K562 (cell line): ENCODE results near the gene SH3PXD2B. TPM values are rescaled to one million over a fixed set of nuclear protein-coding genes. Genes with fewer than 3 reads are reported as not detected.

Experiments used
- ATAC-seq: fragments of 200-7000 bp; cut with Tn5 transposase; 3 replicates; pipeline ENCODE4 v1.9.1; 2020; ENCODE audit warnings: moderate library complexity
- BruUV-seq: library from RNA; stranded (reverse); fragments of 400-500 nt; replicated peaks from 2 replicates; lab custom pipeline; 2021; lab: Mats Ljungman, UMichigan
- CTCF ChIA-PET: fragments of 300-600 bp; formaldehyde crosslinking; extraction: SDS; loops from one replicate; lab custom pipeline; 2021; ENCODE audit warnings: low intra/inter-chr PET ratio; lab: Yijun Ruan, JAX
- POLR2A ChIA-PET: fragments of 300-600, 350-650 bp; sonication (Branson Sonifier 250); formaldehyde crosslinking; extraction: SDS; loops from one replicate; lab custom pipeline; 2021; ENCODE audit warnings: antibody characterized with exemption, inconsistent platforms; lab: Yijun Ruan, JAX
- DNase-seq, 4 experiments: peaks; one replicate each; pipeline versions ENCODE4 v3.0.0 to v3.0.0-alpha.2; 2011 to 2018; ENCODE audit warnings: low spot score in 3 of 4, mixed read lengths in 3 of 4; ENCODE audit errors: extremely low read depth in 1 of 4
- FAIRE-seq: peaks from 2 replicates; lab custom pipeline; 2011; peaks lifted over from hg19 to GRCh38; lab: Jason Lieb, UNC
- H2AFZ ChIP-seq: 2 replicates; pipeline ENCODE4 v1.6.0; 2011; ENCODE audit warnings: low read depth, low read length, control low read depth, inconsistent platforms
- H3K27ac ChIP-seq: fragments of 200-600 bp; 3 replicates; pipeline ENCODE4 v1.8.0; 2011; ENCODE audit warnings: low read depth, mild to moderate bottlenecking, control low read depth, inconsistent platforms, low read length, moderate library complexity, mixed read lengths; ENCODE audit errors: extremely low read depth
- H3K27me3 ChIP-seq, 2 experiments: fragments of 300-600 bp in 1 of 2; 2 replicates in 1 of 2; 3 replicates in 1 of 2; pipeline versions ENCODE4 v1.6.0 to v1.8.0; 2011; ENCODE audit warnings: inconsistent platforms in 2 of 2, low read length in 2 of 2, mild to moderate bottlenecking in 1 of 2, mixed read lengths in 1 of 2, moderate library complexity in 1 of 2; ENCODE audit not compliant: control insufficient read depth in 2 of 2, insufficient read depth in 2 of 2
- H3K36me3 ChIP-seq: fragments of 300-600 bp; 3 replicates; pipeline ENCODE4 v1.8.0; 2011; ENCODE audit warnings: mild to moderate bottlenecking, low read length, inconsistent platforms; ENCODE audit not compliant: control insufficient read depth, insufficient read depth
- H3K4me1 ChIP-seq, 2 experiments: fragments of 200-600 bp in 1 of 2; replicated peaks in 1 of 2; 2 replicates in 1 of 2; 3 replicates in 1 of 2; pipeline versions ENCODE4 v1.5.1 to v1.8.0; 2011; ENCODE audit warnings: inconsistent platforms in 2 of 2, low read length in 2 of 2, mild to moderate bottlenecking in 1 of 2, mixed read lengths in 1 of 2, moderate library complexity in 1 of 2; ENCODE audit not compliant: control insufficient read depth in 2 of 2, insufficient read depth in 2 of 2
- H3K4me2 ChIP-seq: 2 replicates; pipeline ENCODE4 v1.6.1; 2011; ENCODE audit warnings: low read length, control low read depth, inconsistent platforms, mixed read lengths; ENCODE audit not compliant: insufficient read depth
- H3K4me3 ChIP-seq: fragments of 200-600 bp; sonication (generic), shearing (Covaris generic); 2 replicates; pipeline ENCODE4 v1.5.1; 2016; ENCODE audit warnings: control low read depth, inconsistent platforms
- H3K79me2 ChIP-seq: fragments of 200-600 bp; 3 replicates; pipeline ENCODE4 v1.8.0; 2011; ENCODE audit warnings: low read length, inconsistent platforms; ENCODE audit not compliant: control insufficient read depth, insufficient read depth
- H3K9ac ChIP-seq, 2 experiments: 2 replicates each; pipeline versions ENCODE4 v1.6.0 to v1.6.1; 2011; ENCODE audit warnings: low read depth in 2 of 2, low read length in 2 of 2, control low read depth in 1 of 2, inconsistent platforms in 1 of 2, mild to moderate bottlenecking in 1 of 2, mixed read lengths in 1 of 2; ENCODE audit not compliant: insufficient read depth in 1 of 2
- H3K9me1 ChIP-seq: one replicate; pipeline ENCODE4 v1.6.0; 2011; ENCODE audit warnings: inconsistent platforms, mild to moderate bottlenecking, low read length, moderate library complexity; ENCODE audit not compliant: control insufficient read depth, insufficient read depth
- H3K9me3 ChIP-seq: replicated peaks from 2 replicates; pipeline ENCODE4 v1.5.1; 2011; ENCODE audit warnings: low read depth, low read length, inconsistent platforms; ENCODE audit not compliant: control insufficient read depth, insufficient read depth
- H4K20me1 ChIP-seq: replicated peaks from 2 replicates; pipeline ENCODE4 v1.6.1; 2011; ENCODE audit warnings: low read length, inconsistent platforms, mixed read lengths; ENCODE audit not compliant: control insufficient read depth, insufficient read depth
- ARNT ChIP-seq, 2 experiments: fragments of 450-650 bp; IDR thresholded peaks; 2 replicates each; pipeline ENCODE4 v1.6.1; 2016; ENCODE audit warnings: mild to moderate bottlenecking in 1 of 2
- BRF1 ChIP-seq: IDR thresholded peaks from 3 replicates; pipeline ENCODE4 v1.6.1; 2011; ENCODE audit warnings: borderline replicate concordance, mild to moderate bottlenecking; ENCODE audit not compliant: insufficient read length; ENCODE audit errors: extremely low read depth
- DNMT1 ChIP-seq: fragments of 450-650 bp; IDR thresholded peaks from 2 replicates; pipeline ENCODE4 v1.6.1; 2016; ENCODE audit warnings: antibody characterized with exemption, mild to moderate bottlenecking
- GATA2 ChIP-seq: sonication (generic); formaldehyde crosslinking; IDR thresholded peaks from 2 replicates; pipeline ENCODE4 v1.4.0; 2020; ENCODE audit warnings: mild to moderate bottlenecking, missing genetic modification reagents
- HBP1 ChIP-seq: fragments of 450-650 bp; formaldehyde crosslinking; IDR thresholded peaks from 2 replicates; pipeline ENCODE4 v1.4.0; 2022; ENCODE audit warnings: missing genetic modification characterization
- HMGN3 ChIP-seq: IDR thresholded peaks from 2 replicates; pipeline ENCODE4 v1.6.1; 2011; ENCODE audit warnings: borderline replicate concordance, low read depth, mild to moderate bottlenecking, mixed read lengths, low read length; ENCODE audit not compliant: insufficient read length; ENCODE audit errors: extremely low read depth
- JUN ChIP-seq, 2 experiments: sonication (generic) in 1 of 2; formaldehyde crosslinking in 1 of 2; IDR thresholded peaks; 2 replicates each; pipeline versions ENCODE4 v1.6.1 to v1.8.0; 2012 to 2022; ENCODE audit warnings: borderline replicate concordance in 2 of 2, mild to moderate bottlenecking in 2 of 2, improper control_type of control experiment in 1 of 2, low read depth in 1 of 2, low read length in 1 of 2, missing genetic modification reagents in 1 of 2
- KLF13 ChIP-seq: fragments of 450-650 bp; IDR thresholded peaks from 2 replicates; pipeline ENCODE4 v1.6.1; 2016; ENCODE audit warnings: missing genetic modification characterization, low read depth, mild to moderate bottlenecking, missing compliant biosample characterization, moderate library complexity, borderline replicate concordance
- MAFG ChIP-seq: fragments of 450-650 bp; conservative IDR thresholded peaks from 2 replicates; pipeline ENCODE4 v1.6.1; 2016; ENCODE audit warnings: missing genetic modification characterization, missing compliant biosample characterization
- NR1H2 ChIP-seq: sonication (generic); formaldehyde crosslinking; IDR thresholded peaks from 2 replicates; pipeline ENCODE4 v1.4.0; 2020; ENCODE audit warnings: mild to moderate bottlenecking, missing genetic modification reagents
- POLR2G ChIP-seq: fragments of 200-400 bp; formaldehyde crosslinking; IDR thresholded peaks from 2 replicates; pipeline ENCODE4 v1.6.1; 2017; ENCODE audit warnings: low read depth, mild to moderate bottlenecking, antibody characterized with exemption, low read length, moderate library complexity
- RBM15 ChIP-seq: fragments of 200-400 bp; formaldehyde crosslinking; IDR thresholded peaks from 2 replicates; pipeline ENCODE4 v1.6.1; 2018; ENCODE audit warnings: mild to moderate bottlenecking, low read length, moderate library complexity; ENCODE audit not compliant: insufficient read depth
- SMARCE1 ChIP-seq: fragments of 450-650 bp; IDR thresholded peaks from 2 replicates; pipeline ENCODE4 v1.7.1; 2016; ENCODE audit warnings: mild to moderate bottlenecking
- TCF15 ChIP-seq: fragments of 250-450 bp; sonication (Bioruptor Pico); IDR thresholded peaks from 2 replicates; pipeline ENCODE4 v1.8.0; 2022; ENCODE audit warnings: moderate library complexity, mild to moderate bottlenecking, inconsistent platforms
- ZNF253 ChIP-seq: fragments of 250-450 bp; sonication (Bioruptor Pico); conservative IDR thresholded peaks from 2 replicates; pipeline ENCODE4 v1.6.1; 2021; ENCODE audit warnings: mild to moderate bottlenecking
- ZNF518B ChIP-seq: fragments of 250-450 bp; sonication (Bioruptor Pico); IDR thresholded peaks from 2 replicates; pipeline ENCODE4 v1.5.0; 2021; ENCODE audit warnings: mild to moderate bottlenecking, moderate library complexity
- ZNF75A ChIP-seq: fragments of 450-650 bp; formaldehyde crosslinking; IDR thresholded peaks from 2 replicates; pipeline ENCODE4 v1.4.0; 2020; ENCODE audit warnings: mild to moderate bottlenecking
- WGBS: fragments of 100-300 bp; shearing (Covaris generic); methylation state at CpG from one replicate; pipeline ENCODE4 v1.1.6; 2016; ENCODE audit warnings: low coverage, mixed read lengths; ENCODE audit not compliant: insufficient coverage; ENCODE audit errors: missing lambda C conversion rate; 5-methylcytosine and 5-hydroxymethylcytosine counted together
- in situ Hi-C: fragments of 300-500 bp; cut with MboI; formaldehyde crosslinking; loops from 4 replicates; pipeline ENCODE4 v1.15.0; 2018; ENCODE audit warnings: inconsistent platforms, mixed read lengths
- intact Hi-C: fragments of 100-400 bp; cut with micrococcal nuclease; formaldehyde crosslinking; loops from 2 replicates; pipeline ENCODE4 v1.14.2; 2022
- polyA plus RNA-seq, 8 experiments: library from polyadenylated mRNA; depleted of rRNA in 4 of 8; stranded (reverse) in 5 of 8; unstranded in 3 of 8; fragments of >200 nt; fragmentation: Nextera tagmentation in 2 of 8; fragmentation: Illumina TruSeq in 1 of 8; extraction: Ambion mirVana in 2 of 8; extraction: Trizol in 1 of 8; gene quantifications; 2 replicates each; pipeline versions ENCODE4 v1.2.1 to v1.2.3, GENCODE V29; 2011 to 2014; ENCODE audit warnings: inconsistent platforms in 1 of 8, missing spikeins in 1 of 8
- total RNA-seq, 7 experiments: library from RNA; depleted of rRNA in 6 of 7; stranded (reverse); fragments of >200 nt in 6 of 7; fragmentation: Illumina TruSeq in 2 of 7; extraction: Trizol in 2 of 7; gene quantifications; 2 replicates each; pipeline versions ENCODE4 v1.2.1 to v1.2.3, GENCODE V29; 2011 to 2021; ENCODE audit warnings: low replicate concordance in 1 of 7

SH3PXD2B gene
- total and polyA plus RNA-seq, 9 of the 15 experiments (the other 6 are each of a cell fraction or from before 2014, with no cell fraction given): 0.04 to 0.66 (median 0.19) TPM

GRCh38 chr5:172493906-172494305, 39.6 kb upstream of the SH3PXD2B start (continued):
- TF ChIP-seq HBP1 (CRISPR knock-in tag): no peak
- no peak for TF ChIP-seq TCF15 (CRISPR knock-in tag)
- no peak for TF ChIP-seq KLF13 (tag)
- no peak for TF ChIP-seq NR1H2
- TF ChIP-seq ZNF253: no peak
- no peak for TF ChIP-seq ZNF75A

GRCh38 chr5:172493461-172493860, 39.1 kb upstream of the SH3PXD2B start:
- peaks cover 7% of the 10 kb centered on the region; the same call in 1 of the 2 replicates for H4K20me1 ChIP-seq
- intact Hi-C loops: no loop called here
- no peak overlapping the region for H3K27ac ChIP-seq
- no TSS peak for BruUV-seq
- no peak overlapping the region for H2AFZ ChIP-seq
- CTCF ChIA-PET: no interaction called here
- FAIRE-seq (no peak), ATAC-seq (no peak), DNase-seq (no peak)
- H3K9ac ChIP-seq: no peak overlapping the region
- no peaks in the 10 kb centered on the region for H3K9me1 ChIP-seq
- peaks cover 30 to 82% of the 10 kb centered on the region in 2 experiments; a peak in 4 of 5 replicates for H3K27me3 ChIP-seq
- H3K79me2 ChIP-seq: no peaks in the 10 kb centered on the region
- POLR2A ChIA-PET: no interaction called here
- H3K4me3 ChIP-seq: no peak overlapping the region
- H3K4me2 ChIP-seq: no peak overlapping the region
- H3K9me3 ChIP-seq: no peaks in the 10 kb centered on the region
- H3K4me1 ChIP-seq: no peaks in the 10 kb centered on the region; a peak in 1 of 5 replicates
- in situ Hi-C loops: no loop called here
- 0% methylated on average over 6 of the region's 11 CpGs for WGBS
- H3K36me3 ChIP-seq: no peaks in the 10 kb centered on the region
- no peak for TF ChIP-seq JUN (IDR thresholded peaks at IDR 0.05; ENCODE audit: borderline replicate concordance, low read depth, low read length)
- no peak for TF ChIP-seq JUN (CRISPR knock-in tag; IDR thresholded peaks at IDR 0.05; ENCODE audit: borderline replicate concordance)
- no peak for TF ChIP-seq POLR2G
- no peak for TF ChIP-seq DNMT1
- TF ChIP-seq BRF1: no peak
- no peak for TF ChIP-seq ZNF518B
- TF ChIP-seq ARNT (IDR thresholded peaks at IDR 0.05): no peak
- TF ChIP-seq GATA2 (CRISPR knock-in tag): no peak
- no peak for TF ChIP-seq SMARCE1
- TF ChIP-seq RBM15: no peak
- no peak for TF ChIP-seq MAFG (tag)
- no peak for TF ChIP-seq HMGN3
